ENCODE data around the gene VSNL1.

The VSNL1 gene

GRCh38 chr2:17608251-17608650 is 67.8 kb downstream of the VSNL1 start:
- TF ChIP-seq CTCF (IDR thresholded peaks at IDR 0.05; ENCODE audit: low read length) (no peak), EZH2 (IDR thresholded peaks at IDR 0.05; ENCODE audit: borderline replicate concordance, low read length) (no peak)
- no peak overlapping the region for H2AFZ ChIP-seq (ENCODE audit: low read length)

GRCh38 chr2:17610521-17610920 is 70.0 kb downstream of the VSNL1 start:
- Histone ChIP-seq H2AFZ (ENCODE audit: low read length) (no peak overlapping the region), H3K9me2 (ENCODE audit: low read depth, low read length) (no peaks in the 10 kb centered on the region), H4K20me1 (ENCODE audit: insufficient read depth, low read length) (no peaks in the 10 kb centered on the region), H3K9me3 (ENCODE audit: low read length) (no peaks in the 10 kb centered on the region), H3K36me3 (ENCODE audit: insufficient read depth, low read length) (no peaks in the 10 kb centered on the region), H3K4me1 (ENCODE audit: insufficient read depth, low read length, severe bottlenecking) (no peaks in the 10 kb centered on the region), H3K4me2 (ENCODE audit: low read length) (no peak overlapping the region), H3K4me3 (ENCODE audit: low read depth, low read length, poor library complexity, severe bottlenecking) (no peak overlapping the region), H3K27me3 (ENCODE audit: insufficient read depth, low read length) (no peaks in the 10 kb centered on the region), H3K79me2 (ENCODE audit: insufficient read depth, low read length) (no peaks in the 10 kb centered on the region), H3F3A (ENCODE audit: insufficient read depth, low read length) (no peaks in the 10 kb centered on the region), H3K27ac (ENCODE audit: low read depth, low read length, poor library complexity, severe bottlenecking) (no peak overlapping the region), H3K9ac (ENCODE audit: low read length) (no peak overlapping the region)
- TF ChIP-seq CTCF (IDR thresholded peaks at IDR 0.05; ENCODE audit: low read length) (no peak), EZH2 (IDR thresholded peaks at IDR 0.05; ENCODE audit: borderline replicate concordance, low read length) (no peak)

More at GRCh38 chr2:17608251-17608650, 67.8 kb downstream of the VSNL1 start:
- no peak overlapping the region for H3K4me3 ChIP-seq (ENCODE audit: low read depth, low read length, poor library complexity, severe bottlenecking)
- H3F3A ChIP-seq (ENCODE audit: insufficient read depth, low read length), result no peaks in the 10 kb centered on the region
- H3K36me3 ChIP-seq (ENCODE audit: insufficient read depth, low read length), result no peaks in the 10 kb centered on the region
- no peak overlapping the region for H3K9ac ChIP-seq (ENCODE audit: low read length)
- H3K79me2 ChIP-seq (ENCODE audit: insufficient read depth, low read length), result no peaks in the 10 kb centered on the region
- peaks cover 7% of the 10 kb centered on the region; the same call in 1 of the 2 replicates for H3K27me3 ChIP-seq (ENCODE audit: insufficient read depth, low read length)
- no peak overlapping the region for H3K4me2 ChIP-seq (ENCODE audit: low read length)
- H3K27ac ChIP-seq (ENCODE audit: low read depth, low read length, poor library complexity, severe bottlenecking), result no peak overlapping the region
- H3K9me2 ChIP-seq (ENCODE audit: low read depth, low read length), result no peaks in the 10 kb centered on the region
- H4K20me1 ChIP-seq (ENCODE audit: insufficient read depth, low read length), result no peaks in the 10 kb centered on the region
- no peaks in the 10 kb centered on the region for H3K9me3 ChIP-seq (ENCODE audit: low read length)
- no peaks in the 10 kb centered on the region for H3K4me1 ChIP-seq (ENCODE audit: insufficient read depth, low read length, severe bottlenecking)

GRCh38 chr2:17611036-17611435 is 70.5 kb downstream of the VSNL1 start:
- H3K9me3 ChIP-seq (ENCODE audit: low read length), result no peaks in the 10 kb centered on the region
- no peaks in the 10 kb centered on the region for H4K20me1 ChIP-seq (ENCODE audit: insufficient read depth, low read length)
- no peaks in the 10 kb centered on the region for H3K9me2 ChIP-seq (ENCODE audit: low read depth, low read length)
- no peak overlapping the region for H3K4me2 ChIP-seq (ENCODE audit: low read length)
- H3K9ac ChIP-seq (ENCODE audit: low read length), result no peak overlapping the region
- no peak for TF ChIP-seq CTCF (IDR thresholded peaks at IDR 0.05; ENCODE audit: low read length)
- TF ChIP-seq EZH2 (IDR thresholded peaks at IDR 0.05; ENCODE audit: borderline replicate concordance, low read length), result no peak
- no peaks in the 10 kb centered on the region for H3F3A ChIP-seq (ENCODE audit: insufficient read depth, low read length)
- H3K27ac ChIP-seq (ENCODE audit: low read depth, low read length, poor library complexity, severe bottlenecking), result no peak overlapping the region
- no peak overlapping the region for H3K4me3 ChIP-seq (ENCODE audit: low read depth, low read length, poor library complexity, severe bottlenecking)
- no peaks in the 10 kb centered on the region for H3K79me2 ChIP-seq (ENCODE audit: insufficient read depth, low read length)
- no peaks in the 10 kb centered on the region for H3K4me1 ChIP-seq (ENCODE audit: insufficient read depth, low read length, severe bottlenecking)
- H3K27me3 ChIP-seq (ENCODE audit: insufficient read depth, low read length), result no peaks in the 10 kb centered on the region
- no peak overlapping the region for H2AFZ ChIP-seq (ENCODE audit: low read length)
- no peaks in the 10 kb centered on the region for H3K36me3 ChIP-seq (ENCODE audit: insufficient read depth, low read length)
